Mucosa of gallbladder (tissue), 1 donor: ENCODE data around the gene TPK1. TPM values are rescaled to one million over a fixed set of nuclear protein-coding genes. Genes with fewer than 3 reads are reported as not detected.
"Not testable (repeated sequence)": the region's sequence is repeated elsewhere in the genome, so short reads cannot be mapped to it uniquely, and the experiment has no call there.

Experiments used
- DNase-seq: peaks from one replicate; pipeline ENCODE4 v3.0.0-alpha.2; 2020; ENCODE audit warnings: low spot score
- total RNA-seq: library from RNA; stranded (reverse); gene quantifications from one replicate; pipeline ENCODE4 v1.2.1, GENCODE V29; 2021
- donor health status: DM: no; HTN: no; CAD: no.

The TPK1 gene
- total RNA-seq, 1 donor from 2014 or later = 4.7 TPM

- DNase-seq = no peak
Measured at GRCh38 chr7:144822223-144822622, 13.6 kb downstream of the TPK1 start.

GRCh38 chr7:144821067-144821466, 14.8 kb downstream of the TPK1 start:
- no peak for DNase-seq

GRCh38 chr7:144820552-144820951, 15.3 kb downstream of the TPK1 start:
- DNase-seq = no peak

GRCh38 chr7:144819566-144819965, 16.3 kb downstream of the TPK1 start:
- no peak for DNase-seq

- no peak for DNase-seq
Measured at GRCh38 chr7:144818511-144818910, 17.3 kb downstream of the TPK1 start.

- no peak for DNase-seq
Measured at GRCh38 chr7:144817001-144817400, 18.9 kb downstream of the TPK1 start.

- no peak for DNase-seq
Measured at GRCh38 chr7:144814299-144814698, 21.6 kb downstream of the TPK1 start.

GRCh38 chr7:144812379-144813283, 23.2 kb downstream of the TPK1 start:
- no peak for DNase-seq

GRCh38 chr7:144805627-144806239, 30.1 kb downstream of the TPK1 start:
- no peak for DNase-seq

GRCh38 chr7:144800678-144801436, 35.0 kb downstream of the TPK1 start:
- not testable (repeated sequence) for DNase-seq

GRCh38 chr7:144796919-144797318, 38.9 kb downstream of the TPK1 start:
- no peak for DNase-seq

GRCh38 chr7:144792050-144792449, 43.8 kb downstream of the TPK1 start:
- no peak for DNase-seq

GRCh38 chr7:144791488-144791887, 44.4 kb downstream of the TPK1 start:
- DNase-seq = no peak

- DNase-seq = no peak
Measured at GRCh38 chr7:144787127-144787526, 48.7 kb downstream of the TPK1 start.

GRCh38 chr7:144786522-144786921, 49.3 kb downstream of the TPK1 start:
- no peak for DNase-seq

GRCh38 chr7:144786079-144786478, 49.8 kb downstream of the TPK1 start:
- DNase-seq = no peak

- DNase-seq = no peak
Measured at GRCh38 chr7:144785521-144785920, 50.3 kb downstream of the TPK1 start.

- no peak for DNase-seq
Measured at GRCh38 chr7:144784943-144785342, 50.9 kb downstream of the TPK1 start.

- no peak for DNase-seq
Measured at GRCh38 chr7:144784441-144784840, 51.4 kb downstream of the TPK1 start.

GRCh38 chr7:144782883-144783282, 53.0 kb downstream of the TPK1 start:
- DNase-seq = no peak

GRCh38 chr7:144780071-144780608, 55.7 kb downstream of the TPK1 start:
- DNase-seq = no peak

GRCh38 chr7:144777889-144778288, 58.0 kb downstream of the TPK1 start:
- DNase-seq = not testable (repeated sequence)
